A549 (cell line): ENCODE data around the gene POLE.

Source experiments
- CEBPB ChIP-seq, 2 experiments: fragments of >200 bp in 1 of 2; sonication (Bioruptor Twin) in 1 of 2; formaldehyde crosslinking in 1 of 2; IDR thresholded peaks; 2 replicates each; pipeline ENCODE4 v1.6.1; 2012 to 2016
- CHD4 ChIP-seq: fragments of 200-600 bp; sonication (generic); IDR thresholded peaks from 2 replicates; pipeline ENCODE4 v1.6.1; 2016; ENCODE audit warnings: antibody characterized with exemption, mild to moderate bottlenecking, borderline replicate concordance
- CTCF ChIP-seq: fragments of >200 bp; sonication (Bioruptor Twin); formaldehyde crosslinking; IDR thresholded peaks from 3 replicates; pipeline ENCODE4 v1.5.1; 2016
- EP300 ChIP-seq, 2 experiments: fragments of >200 bp; sonication (Bioruptor Twin); formaldehyde crosslinking; IDR thresholded peaks; 2 replicates in 1 of 2; 3 replicates in 1 of 2; pipeline ENCODE4 v1.6.1; 2016 to 2017
- POLR2AphosphoS2 ChIP-seq: conservative IDR thresholded peaks from 2 replicates; pipeline ENCODE4 v1.6.1; 2012; ENCODE audit warnings: low read length, improper control_type of control experiment, inconsistent platforms
- REST ChIP-seq: fragments of 200-600 bp; sonication (generic); IDR thresholded peaks from 2 replicates; pipeline ENCODE4 v1.6.1; 2016; ENCODE audit warnings: antibody characterized with exemption, mild to moderate bottlenecking, moderate library complexity
- RNF2 ChIP-seq: fragments of 200-600 bp; sonication (generic); IDR thresholded peaks from 2 replicates; pipeline ENCODE4 v1.6.1; 2016; ENCODE audit warnings: low read depth, mild to moderate bottlenecking, antibody characterized with exemption, moderate library complexity, borderline replicate concordance

- no peak for TF ChIP-seq CEBPB (IDR thresholded peaks at IDR 0.05)
- no peak for TF ChIP-seq RNF2
- no peak for TF ChIP-seq CTCF
- no peak for TF ChIP-seq REST
- no peak for TF ChIP-seq CHD4
- TF ChIP-seq POLR2AphosphoS2, result no peak
- no peak for TF ChIP-seq EP300 (IDR thresholded peaks at IDR 0.05)
These were observed 45.1 kb downstream of the POLE start for GRCh38 chr12:132641811-132642650.
